WTC11 (cell line): ENCODE measurements around the gene SERPINE2. TPM values are rescaled to one million over a fixed set of nuclear protein-coding genes. Genes with fewer than 3 reads are reported as not detected.

ENCODE experiments used
- ATF1 ChIP-seq: sonication (generic); formaldehyde crosslinking; IDR thresholded peaks from 2 replicates; pipeline ENCODE4 v1.8.1; 2023; ENCODE audit warnings: mild to moderate bottlenecking, moderate library complexity, missing genetic modification reagents
- CBFB ChIP-seq: sonication (generic); formaldehyde crosslinking; IDR thresholded peaks from 2 replicates; pipeline ENCODE4 v1.8.1; 2022; ENCODE audit warnings: mild to moderate bottlenecking, low read depth, missing genetic modification reagents
- GRHL2 ChIP-seq: fragments of 250-450 bp; sonication (Bioruptor Pico); IDR thresholded peaks from 2 replicates; pipeline ENCODE4 v1.8.0; 2022; ENCODE audit warnings: mild to moderate bottlenecking, moderate library complexity; ENCODE audit not compliant: insufficient replicate concordance, severe bottlenecking
- GTF2I ChIP-seq: fragments of 250-450 bp; sonication (Bioruptor Pico); conservative IDR thresholded peaks from 2 replicates; pipeline ENCODE4 v1.4.0; 2021; ENCODE audit warnings: mild to moderate bottlenecking
- HMGA2 ChIP-seq: fragments of 250-450 bp; sonication (Bioruptor Pico); IDR thresholded peaks from 2 replicates; pipeline ENCODE4 v1.4.0; 2021; ENCODE audit warnings: mild to moderate bottlenecking, moderate library complexity
- JAZF1 ChIP-seq: fragments of 250-450 bp; sonication (Bioruptor Pico); IDR thresholded peaks from 2 replicates; pipeline ENCODE4 v1.9.0; 2021; ENCODE audit warnings: moderate library complexity, mild to moderate bottlenecking, inconsistent platforms
- KAT7 ChIP-seq: sonication (generic); formaldehyde crosslinking; IDR thresholded peaks from 2 replicates; pipeline ENCODE4 v1.8.1; 2023; ENCODE audit warnings: missing genetic modification reagents, mild to moderate bottlenecking, borderline replicate concordance
- NFATC4 ChIP-seq: fragments of 250-450 bp; sonication (Bioruptor Pico); IDR thresholded peaks from 2 replicates; pipeline ENCODE4 v1.9.0; 2021; ENCODE audit warnings: mild to moderate bottlenecking
- SMAD3 ChIP-seq: sonication (generic); formaldehyde crosslinking; IDR thresholded peaks from 2 replicates; pipeline ENCODE4 v1.8.0; 2022; ENCODE audit warnings: missing genetic modification reagents, mild to moderate bottlenecking, borderline replicate concordance
- SMAD4 ChIP-seq: sonication (generic); formaldehyde crosslinking; IDR thresholded peaks from 2 replicates; pipeline ENCODE4 v1.8.0; 2022; ENCODE audit warnings: mild to moderate bottlenecking, missing genetic modification reagents
- SP1 ChIP-seq: sonication (generic); formaldehyde crosslinking; conservative IDR thresholded peaks from 2 replicates; pipeline ENCODE4 v1.8.1; 2022; ENCODE audit warnings: missing genetic modification reagents
- TEAD1 ChIP-seq: sonication (generic); formaldehyde crosslinking; IDR thresholded peaks from 2 replicates; pipeline ENCODE4 v1.8.0; 2022; ENCODE audit warnings: mild to moderate bottlenecking, missing genetic modification reagents
- ZNF138 ChIP-seq: sonication (generic); formaldehyde crosslinking; conservative IDR thresholded peaks from 2 replicates; pipeline ENCODE4 v1.8.1; 2022; ENCODE audit warnings: mild to moderate bottlenecking, moderate library complexity, missing genetic modification reagents
- total RNA-seq: library from RNA; stranded (reverse); gene quantifications from 3 replicates; pipeline ENCODE4 v1.2.3, GENCODE V29; 2021
- TF ChIP-seq, protein P1 (sequence below): sonication (generic); formaldehyde crosslinking; IDR thresholded peaks from 2 replicates; pipeline ENCODE4 v1.8.0; 2022; ENCODE audit warnings: missing genetic modification reagents
- TF ChIP-seq, protein P2 (sequence below): sonication (generic); formaldehyde crosslinking; IDR thresholded peaks from 2 replicates; pipeline ENCODE4 v1.8.1; 2023; ENCODE audit warnings: mild to moderate bottlenecking, missing genetic modification reagents, borderline replicate concordance
- TF ChIP-seq, protein P3 (sequence below): sonication (generic); formaldehyde crosslinking; IDR thresholded peaks from 2 replicates; pipeline ENCODE4 v1.8.1; 2022; ENCODE audit warnings: low read depth, missing genetic modification reagents, borderline replicate concordance
- TF ChIP-seq, protein P4 (sequence below): sonication (generic); formaldehyde crosslinking; IDR thresholded peaks from 2 replicates; pipeline ENCODE4 v1.8.0; 2023; ENCODE audit warnings: missing genetic modification reagents, mild to moderate bottlenecking, borderline replicate concordance
- TF ChIP-seq, protein P5 (sequence below): fragments of 250-450 bp; sonication (Bioruptor Pico); IDR thresholded peaks from 2 replicates; pipeline ENCODE4 v1.9.0; 2021; ENCODE audit warnings: moderate library complexity, mild to moderate bottlenecking, inconsistent platforms, borderline replicate concordance
- TF ChIP-seq, protein P6 (sequence below): sonication (generic); formaldehyde crosslinking; IDR thresholded peaks from 2 replicates; pipeline ENCODE4 v1.8.1; 2023; ENCODE audit warnings: mild to moderate bottlenecking, missing genetic modification reagents, moderate library complexity
- TF ChIP-seq, protein P7 (sequence below): sonication (generic); formaldehyde crosslinking; IDR thresholded peaks from 2 replicates; pipeline ENCODE4 v1.8.0; 2023; ENCODE audit warnings: missing genetic modification reagents

SERPINE2 gene
- total RNA-seq, 1 experiment from 2014 or later = 60.4 TPM

DNA sequence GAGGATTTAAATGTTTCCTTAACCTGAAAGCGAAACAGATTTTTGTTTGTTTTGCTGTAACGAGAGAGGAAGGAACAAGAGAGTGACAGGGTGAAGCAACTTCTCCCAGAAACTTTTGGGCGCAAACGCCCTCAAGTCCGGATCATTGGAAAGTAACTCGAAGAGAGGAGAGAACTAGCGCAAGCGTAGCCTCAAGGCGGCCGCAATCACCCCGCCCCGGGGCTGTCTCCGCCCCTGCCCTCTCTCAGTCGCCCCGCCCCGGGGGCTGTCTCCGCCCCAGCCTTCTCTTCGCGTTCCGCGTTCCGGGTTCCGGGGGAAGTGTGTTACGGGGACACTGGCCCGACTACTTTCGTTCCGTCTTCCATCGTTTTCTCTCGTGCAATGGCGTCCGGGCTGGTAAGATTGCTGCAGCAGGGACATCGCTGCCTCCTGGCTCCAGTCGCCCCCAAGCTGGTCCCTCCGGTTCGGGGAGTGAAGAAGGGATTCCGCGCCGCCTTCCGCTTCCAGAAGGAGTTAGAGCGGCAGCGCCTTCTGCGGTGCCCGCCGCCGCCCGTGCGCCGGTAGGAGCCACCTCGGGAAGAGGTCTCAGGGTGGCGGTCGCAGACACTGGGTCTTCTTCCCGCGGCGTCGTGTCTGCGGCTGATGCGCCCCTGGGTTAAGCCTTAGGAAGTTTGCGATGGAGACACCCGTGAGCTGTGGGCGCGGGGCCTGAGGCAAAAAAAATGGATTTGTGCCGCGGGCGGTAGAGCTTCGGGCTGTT, 81.8 kb downstream of the SERPINE2 start, which contains the start of gene MRPL44 (continued):
- TF ChIP-seq CBFB (peak; percentile 69; the same call in 1 of the 2 replicates), JAZF1 (CRISPR knock-in tag) (no peak), KAT7 (CRISPR knock-in tag) (peak; percentile 93; the same call in 1 of the 2 replicates), SMAD3 (CRISPR knock-in tag) (peak; percentile 61; the same call in 1 of the 2 replicates), TEAD1 (CRISPR knock-in tag) (peak; percentile 94), SMAD4 (CRISPR knock-in tag) (no peak), NFATC4 (CRISPR knock-in tag) (no peak), GRHL2 (no peak), GTF2I (CRISPR knock-in tag) (0 out of 2 replicates have a peak, but pooled peaks have one; percentile 43), ATF1 (peak; percentile 89; the same call in 1 of the 2 replicates), SP1 (CRISPR knock-in tag) (peak; percentile 99), ZNF138 (peak; percentile 85; the same call in 1 of the 2 replicates), HMGA2 (0 out of 2 replicates have a peak, but pooled peaks have one; percentile 40)
- TF ChIP-seq, protein P1, sequence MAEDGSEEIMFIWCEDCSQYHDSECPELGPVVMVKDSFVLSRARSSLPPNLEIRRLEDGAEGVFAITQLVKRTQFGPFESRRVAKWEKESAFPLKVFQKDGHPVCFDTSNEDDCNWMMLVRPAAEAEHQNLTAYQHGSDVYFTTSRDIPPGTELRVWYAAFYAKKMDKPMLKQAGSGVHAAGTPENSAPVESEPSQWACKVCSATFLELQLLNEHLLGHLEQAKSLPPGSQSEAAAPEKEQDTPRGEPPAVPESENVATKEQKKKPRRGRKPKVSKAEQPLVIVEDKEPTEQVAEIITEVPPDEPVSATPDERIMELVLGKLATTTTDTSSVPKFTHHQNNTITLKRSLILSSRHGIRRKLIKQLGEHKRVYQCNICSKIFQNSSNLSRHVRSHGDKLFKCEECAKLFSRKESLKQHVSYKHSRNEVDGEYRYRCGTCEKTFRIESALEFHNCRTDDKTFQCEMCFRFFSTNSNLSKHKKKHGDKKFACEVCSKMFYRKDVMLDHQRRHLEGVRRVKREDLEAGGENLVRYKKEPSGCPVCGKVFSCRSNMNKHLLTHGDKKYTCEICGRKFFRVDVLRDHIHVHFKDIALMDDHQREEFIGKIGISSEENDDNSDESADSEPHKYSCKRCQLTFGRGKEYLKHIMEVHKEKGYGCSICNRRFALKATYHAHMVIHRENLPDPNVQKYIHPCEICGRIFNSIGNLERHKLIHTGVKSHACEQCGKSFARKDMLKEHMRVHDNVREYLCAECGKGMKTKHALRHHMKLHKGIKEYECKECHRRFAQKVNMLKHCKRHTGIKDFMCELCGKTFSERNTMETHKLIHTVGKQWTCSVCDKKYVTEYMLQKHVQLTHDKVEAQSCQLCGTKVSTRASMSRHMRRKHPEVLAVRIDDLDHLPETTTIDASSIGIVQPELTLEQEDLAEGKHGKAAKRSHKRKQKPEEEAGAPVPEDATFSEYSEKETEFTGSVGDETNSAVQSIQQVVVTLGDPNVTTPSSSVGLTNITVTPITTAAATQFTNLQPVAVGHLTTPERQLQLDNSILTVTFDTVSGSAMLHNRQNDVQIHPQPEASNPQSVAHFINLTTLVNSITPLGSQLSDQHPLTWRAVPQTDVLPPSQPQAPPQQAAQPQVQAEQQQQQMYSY = peak; percentile 26; the same call in 1 of the 2 replicates
- TF ChIP-seq, protein P2, sequence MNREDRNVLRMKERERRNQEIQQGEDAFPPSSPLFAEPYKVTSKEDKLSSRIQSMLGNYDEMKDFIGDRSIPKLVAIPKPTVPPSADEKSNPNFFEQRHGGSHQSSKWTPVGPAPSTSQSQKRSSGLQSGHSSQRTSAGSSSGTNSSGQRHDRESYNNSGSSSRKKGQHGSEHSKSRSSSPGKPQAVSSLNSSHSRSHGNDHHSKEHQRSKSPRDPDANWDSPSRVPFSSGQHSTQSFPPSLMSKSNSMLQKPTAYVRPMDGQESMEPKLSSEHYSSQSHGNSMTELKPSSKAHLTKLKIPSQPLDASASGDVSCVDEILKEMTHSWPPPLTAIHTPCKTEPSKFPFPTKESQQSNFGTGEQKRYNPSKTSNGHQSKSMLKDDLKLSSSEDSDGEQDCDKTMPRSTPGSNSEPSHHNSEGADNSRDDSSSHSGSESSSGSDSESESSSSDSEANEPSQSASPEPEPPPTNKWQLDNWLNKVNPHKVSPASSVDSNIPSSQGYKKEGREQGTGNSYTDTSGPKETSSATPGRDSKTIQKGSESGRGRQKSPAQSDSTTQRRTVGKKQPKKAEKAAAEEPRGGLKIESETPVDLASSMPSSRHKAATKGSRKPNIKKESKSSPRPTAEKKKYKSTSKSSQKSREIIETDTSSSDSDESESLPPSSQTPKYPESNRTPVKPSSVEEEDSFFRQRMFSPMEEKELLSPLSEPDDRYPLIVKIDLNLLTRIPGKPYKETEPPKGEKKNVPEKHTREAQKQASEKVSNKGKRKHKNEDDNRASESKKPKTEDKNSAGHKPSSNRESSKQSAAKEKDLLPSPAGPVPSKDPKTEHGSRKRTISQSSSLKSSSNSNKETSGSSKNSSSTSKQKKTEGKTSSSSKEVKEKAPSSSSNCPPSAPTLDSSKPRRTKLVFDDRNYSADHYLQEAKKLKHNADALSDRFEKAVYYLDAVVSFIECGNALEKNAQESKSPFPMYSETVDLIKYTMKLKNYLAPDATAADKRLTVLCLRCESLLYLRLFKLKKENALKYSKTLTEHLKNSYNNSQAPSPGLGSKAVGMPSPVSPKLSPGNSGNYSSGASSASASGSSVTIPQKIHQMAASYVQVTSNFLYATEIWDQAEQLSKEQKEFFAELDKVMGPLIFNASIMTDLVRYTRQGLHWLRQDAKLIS (CRISPR knock-in tag) = peak; percentile 91; the same call in 1 of the 2 replicates
- TF ChIP-seq, protein P3, sequence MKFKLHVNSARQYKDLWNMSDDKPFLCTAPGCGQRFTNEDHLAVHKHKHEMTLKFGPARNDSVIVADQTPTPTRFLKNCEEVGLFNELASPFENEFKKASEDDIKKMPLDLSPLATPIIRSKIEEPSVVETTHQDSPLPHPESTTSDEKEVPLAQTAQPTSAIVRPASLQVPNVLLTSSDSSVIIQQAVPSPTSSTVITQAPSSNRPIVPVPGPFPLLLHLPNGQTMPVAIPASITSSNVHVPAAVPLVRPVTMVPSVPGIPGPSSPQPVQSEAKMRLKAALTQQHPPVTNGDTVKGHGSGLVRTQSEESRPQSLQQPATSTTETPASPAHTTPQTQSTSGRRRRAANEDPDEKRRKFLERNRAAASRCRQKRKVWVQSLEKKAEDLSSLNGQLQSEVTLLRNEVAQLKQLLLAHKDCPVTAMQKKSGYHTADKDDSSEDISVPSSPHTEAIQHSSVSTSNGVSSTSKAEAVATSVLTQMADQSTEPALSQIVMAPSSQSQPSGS = no peak
- TF ChIP-seq, protein P4, sequence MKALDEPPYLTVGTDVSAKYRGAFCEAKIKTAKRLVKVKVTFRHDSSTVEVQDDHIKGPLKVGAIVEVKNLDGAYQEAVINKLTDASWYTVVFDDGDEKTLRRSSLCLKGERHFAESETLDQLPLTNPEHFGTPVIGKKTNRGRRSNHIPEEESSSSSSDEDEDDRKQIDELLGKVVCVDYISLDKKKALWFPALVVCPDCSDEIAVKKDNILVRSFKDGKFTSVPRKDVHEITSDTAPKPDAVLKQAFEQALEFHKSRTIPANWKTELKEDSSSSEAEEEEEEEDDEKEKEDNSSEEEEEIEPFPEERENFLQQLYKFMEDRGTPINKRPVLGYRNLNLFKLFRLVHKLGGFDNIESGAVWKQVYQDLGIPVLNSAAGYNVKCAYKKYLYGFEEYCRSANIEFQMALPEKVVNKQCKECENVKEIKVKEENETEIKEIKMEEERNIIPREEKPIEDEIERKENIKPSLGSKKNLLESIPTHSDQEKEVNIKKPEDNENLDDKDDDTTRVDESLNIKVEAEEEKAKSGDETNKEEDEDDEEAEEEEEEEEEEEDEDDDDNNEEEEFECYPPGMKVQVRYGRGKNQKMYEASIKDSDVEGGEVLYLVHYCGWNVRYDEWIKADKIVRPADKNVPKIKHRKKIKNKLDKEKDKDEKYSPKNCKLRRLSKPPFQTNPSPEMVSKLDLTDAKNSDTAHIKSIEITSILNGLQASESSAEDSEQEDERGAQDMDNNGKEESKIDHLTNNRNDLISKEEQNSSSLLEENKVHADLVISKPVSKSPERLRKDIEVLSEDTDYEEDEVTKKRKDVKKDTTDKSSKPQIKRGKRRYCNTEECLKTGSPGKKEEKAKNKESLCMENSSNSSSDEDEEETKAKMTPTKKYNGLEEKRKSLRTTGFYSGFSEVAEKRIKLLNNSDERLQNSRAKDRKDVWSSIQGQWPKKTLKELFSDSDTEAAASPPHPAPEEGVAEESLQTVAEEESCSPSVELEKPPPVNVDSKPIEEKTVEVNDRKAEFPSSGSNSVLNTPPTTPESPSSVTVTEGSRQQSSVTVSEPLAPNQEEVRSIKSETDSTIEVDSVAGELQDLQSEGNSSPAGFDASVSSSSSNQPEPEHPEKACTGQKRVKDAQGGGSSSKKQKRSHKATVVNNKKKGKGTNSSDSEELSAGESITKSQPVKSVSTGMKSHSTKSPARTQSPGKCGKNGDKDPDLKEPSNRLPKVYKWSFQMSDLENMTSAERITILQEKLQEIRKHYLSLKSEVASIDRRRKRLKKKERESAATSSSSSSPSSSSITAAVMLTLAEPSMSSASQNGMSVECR (CRISPR knock-in tag) = peak; percentile 94; the same call in 1 of the 2 replicates
- TF ChIP-seq, protein P5, sequence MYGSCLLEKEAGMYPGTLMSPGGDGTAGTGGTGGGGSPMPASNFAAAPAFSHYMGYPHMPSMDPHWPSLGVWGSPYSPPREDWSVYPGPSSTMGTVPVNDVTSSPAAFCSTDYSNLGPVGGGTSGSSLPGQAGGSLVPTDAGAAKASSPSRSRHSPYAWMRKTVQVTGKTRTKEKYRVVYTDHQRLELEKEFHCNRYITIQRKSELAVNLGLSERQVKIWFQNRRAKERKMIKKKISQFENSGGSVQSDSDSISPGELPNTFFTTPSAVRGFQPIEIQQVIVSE (CRISPR knock-in tag) = no peak
- TF ChIP-seq, protein P6, sequence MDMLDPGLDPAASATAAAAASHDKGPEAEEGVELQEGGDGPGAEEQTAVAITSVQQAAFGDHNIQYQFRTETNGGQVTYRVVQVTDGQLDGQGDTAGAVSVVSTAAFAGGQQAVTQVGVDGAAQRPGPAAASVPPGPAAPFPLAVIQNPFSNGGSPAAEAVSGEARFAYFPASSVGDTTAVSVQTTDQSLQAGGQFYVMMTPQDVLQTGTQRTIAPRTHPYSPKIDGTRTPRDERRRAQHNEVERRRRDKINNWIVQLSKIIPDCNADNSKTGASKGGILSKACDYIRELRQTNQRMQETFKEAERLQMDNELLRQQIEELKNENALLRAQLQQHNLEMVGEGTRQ (CRISPR knock-in tag) = peak; percentile 51
- TF ChIP-seq, protein P7, sequence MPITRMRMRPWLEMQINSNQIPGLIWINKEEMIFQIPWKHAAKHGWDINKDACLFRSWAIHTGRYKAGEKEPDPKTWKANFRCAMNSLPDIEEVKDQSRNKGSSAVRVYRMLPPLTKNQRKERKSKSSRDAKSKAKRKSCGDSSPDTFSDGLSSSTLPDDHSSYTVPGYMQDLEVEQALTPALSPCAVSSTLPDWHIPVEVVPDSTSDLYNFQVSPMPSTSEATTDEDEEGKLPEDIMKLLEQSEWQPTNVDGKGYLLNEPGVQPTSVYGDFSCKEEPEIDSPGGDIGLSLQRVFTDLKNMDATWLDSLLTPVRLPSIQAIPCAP (CRISPR knock-in tag) = peak; percentile 85
